GM18858 (cell line): ENCODE data around the gene MANEAL.
A peak's percentile ranks its signal among the peaks of the same experiment; 100 is the strongest.

Experiments
- ATAC-seq: cut with Tn5 transposase; IDR thresholded peaks from one replicate; pipeline ENCODE4 v1.9.1; 2021; ENCODE audit not compliant: unreplicated experiment

MANEAL gene

GRCh38 chr1:37778654-37779053 is 15.0 kb upstream of the MANEAL start:
- ATAC-seq: no peak

- no peak for ATAC-seq
These were observed 11.2 kb upstream of the MANEAL start for GRCh38 chr1:37782491-37782890.

DNA sequence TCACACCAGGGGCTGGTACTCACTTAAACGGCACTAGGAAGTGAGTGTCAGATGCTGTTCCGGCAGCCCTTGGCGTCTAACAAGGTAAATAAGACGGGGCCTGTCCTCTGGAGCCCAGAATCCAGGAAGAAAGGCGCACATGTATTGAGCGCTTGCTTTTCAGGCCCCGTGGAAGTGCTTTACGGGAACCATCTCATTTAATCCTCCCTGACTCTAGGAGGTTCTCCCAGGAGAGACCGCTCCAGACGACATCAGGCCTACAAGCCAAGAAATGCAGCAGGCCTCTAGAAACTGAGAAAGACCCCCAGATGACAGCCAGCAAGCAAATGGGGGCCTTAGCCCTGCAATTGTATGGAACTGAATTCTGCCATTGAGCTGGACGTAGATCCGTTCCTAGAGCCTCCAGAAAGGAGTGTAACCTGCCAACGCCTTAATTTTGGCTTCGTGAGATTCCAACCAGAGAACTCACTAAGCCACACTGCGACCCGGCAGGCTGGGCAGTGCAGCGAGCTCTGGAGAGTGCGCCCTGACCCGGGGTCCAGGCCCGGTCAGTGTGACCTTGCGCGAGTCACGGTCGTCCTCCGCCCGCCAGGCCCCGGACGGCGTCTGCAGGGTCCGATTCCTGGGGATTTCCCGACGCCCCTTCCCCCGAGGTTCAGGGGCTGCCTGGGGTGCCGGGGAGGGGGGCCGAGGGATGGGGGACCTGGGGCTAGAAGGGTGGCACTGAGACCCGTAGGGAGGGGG is 532 bp upstream of the MANEAL start:
- no peak for ATAC-seq

- ATAC-seq: no peak
These were observed 1.0 kb downstream of the MANEAL start for GRCh38 chr1:37794372-37795339.

GRCh38 chr1:37795340-37796125 is 1.9 kb downstream of the MANEAL start:
- no peak for ATAC-seq

- ATAC-seq: no peak
These were observed 4.2 kb downstream of the MANEAL start for GRCh38 chr1:37797750-37798345.

GRCh38 chr1:37802439-37802838 is 8.8 kb downstream of the MANEAL start:
- ATAC-seq: no peak

- ATAC-seq: no peak
These were observed 13.5 kb downstream of the MANEAL start for GRCh38 chr1:37807220-37807554.

GRCh38 chr1:37807555-37808368 is 14.1 kb downstream of the MANEAL start, which contains the start of the genes C1orf122 and YRDC:
C1orf122 (plus strand) TSS chr1:37807790; CDS start chr1:37808405, 615 bp downstream.
YRDC (minus strand) TSS chr1:37808208; CDS start chr1:37808180, 28 bp downstream.
- peak; percentile 57 for ATAC-seq

GRCh38 chr1:37808369-37809319 is 15.0 kb downstream of the MANEAL start:
- ATAC-seq: peak; percentile 17

DNA sequence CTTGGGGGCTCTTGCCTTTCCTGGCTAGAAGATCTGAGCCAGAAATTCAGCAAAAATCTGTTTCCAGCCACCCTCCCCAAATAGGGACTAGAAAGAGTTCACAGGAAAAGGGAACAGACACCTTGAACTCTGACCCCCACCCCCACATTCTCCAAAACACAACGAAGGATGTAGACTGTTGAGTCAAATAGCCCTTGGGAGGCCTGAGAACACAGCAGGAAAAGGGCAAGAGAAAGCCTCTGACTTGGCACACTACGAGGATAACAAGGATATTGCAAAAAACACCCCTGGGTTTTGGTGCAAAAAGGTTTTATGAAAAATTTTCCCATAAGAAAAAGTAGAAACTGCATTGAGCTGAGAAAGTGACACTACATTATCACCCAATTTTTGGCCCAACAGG is 16.3 kb downstream of the MANEAL start:
- ATAC-seq: no peak

DNA sequence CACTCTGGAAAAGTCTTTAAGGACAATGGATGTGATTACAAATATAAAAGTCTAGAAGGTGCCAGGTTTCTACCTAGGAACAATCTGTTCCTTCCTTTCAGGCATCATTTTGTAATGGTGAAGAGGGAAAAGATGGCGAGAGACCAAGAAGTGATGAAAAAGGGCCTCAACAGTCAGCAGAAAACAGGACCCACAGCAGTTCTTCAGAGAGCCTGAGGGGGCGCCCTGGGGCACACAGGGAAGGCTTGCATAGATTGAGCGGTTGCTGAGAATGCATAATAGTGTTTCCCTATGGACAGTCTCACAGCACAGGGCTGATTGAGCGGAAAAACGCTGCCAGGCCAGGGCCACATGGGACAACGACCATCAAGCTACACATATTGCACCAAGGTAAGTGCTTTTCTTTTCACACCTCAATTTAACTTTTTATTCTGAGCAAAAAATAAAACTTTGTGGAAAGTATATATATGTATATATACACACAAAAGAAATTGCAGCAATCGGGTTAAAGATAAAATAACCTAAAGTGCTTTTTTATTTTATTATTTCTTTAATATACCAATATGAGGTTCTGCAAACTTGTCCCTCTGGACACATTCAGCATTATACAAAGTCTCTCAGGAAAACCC is 17.5 kb downstream of the MANEAL start:
- ATAC-seq: no peak

GRCh38 chr1:37813529-37814145 is 20.0 kb downstream of the MANEAL start:
- no peak for ATAC-seq

GRCh38 chr1:37814252-37814651 is 20.6 kb downstream of the MANEAL start:
- ATAC-seq: no peak

GRCh38 chr1:37817481-37817880 is 23.8 kb downstream of the MANEAL start:
- no peak for ATAC-seq

GRCh38 chr1:37821481-37821880 is 27.8 kb downstream of the MANEAL start:
- ATAC-seq: no peak

DNA sequence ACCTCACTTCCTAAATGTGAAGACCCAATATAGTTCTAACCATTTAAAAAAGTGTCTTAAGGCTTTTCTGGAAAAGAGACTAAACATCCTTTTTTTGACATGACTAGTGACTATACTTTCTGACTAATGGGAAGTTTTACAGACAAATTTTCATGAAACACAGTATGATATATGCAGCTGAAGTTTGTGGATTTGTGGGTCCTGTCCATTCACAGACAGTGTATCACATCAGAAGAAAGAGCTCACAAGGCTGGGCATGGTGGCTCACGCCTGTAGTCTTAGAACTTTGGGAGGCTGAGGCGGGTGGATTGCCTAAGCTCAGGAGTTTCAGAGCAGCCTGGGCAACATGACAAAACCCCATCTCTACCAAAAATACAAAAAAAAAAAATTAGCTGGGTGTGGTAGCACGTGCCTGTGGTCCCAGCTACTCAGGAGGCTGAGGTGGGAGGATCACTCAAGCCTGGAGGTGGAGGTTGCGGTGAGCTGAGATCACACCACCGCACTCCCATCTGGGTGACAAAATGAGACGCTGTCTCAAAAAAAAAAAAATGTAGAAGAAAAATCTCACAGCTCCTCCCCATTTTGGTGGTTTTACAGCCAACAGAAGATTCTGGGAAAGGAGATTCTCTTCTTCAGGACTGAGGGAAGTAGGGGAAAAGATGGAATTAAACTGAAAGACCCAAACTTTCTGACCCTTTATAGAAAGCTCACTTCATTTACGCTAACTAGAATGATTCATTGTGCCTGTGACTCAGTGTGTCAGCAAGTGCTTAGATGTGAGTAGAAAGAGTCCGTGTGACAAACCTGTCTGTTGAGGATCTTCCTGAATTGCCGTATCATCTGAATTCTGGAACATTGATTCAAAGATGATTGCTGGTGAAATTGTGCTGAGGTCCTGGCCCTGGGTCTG is 29.5 kb downstream of the MANEAL start:
- no peak for ATAC-seq
